IPS-18a (cell line): Measurements from ENCODE around the gene AKAP13.

ENCODE experiments used
- H3K27ac ChIP-seq: one replicate; pipeline ENCODE4 v1.5.1; 2013; ENCODE audit warnings: low read length
- H3K27me3 ChIP-seq: one replicate; pipeline ENCODE4 v1.6.1; 2013; ENCODE audit warnings: mild to moderate bottlenecking, low read length; ENCODE audit not compliant: control insufficient read depth, insufficient read depth
- H3K36me3 ChIP-seq: one replicate; pipeline ENCODE4 v1.6.1; 2013; ENCODE audit warnings: low read depth, low read length; ENCODE audit not compliant: control insufficient read depth
- H3K4me1 ChIP-seq: one replicate; pipeline ENCODE4 v1.6.1; 2013; ENCODE audit warnings: low read depth, low read length; ENCODE audit not compliant: control insufficient read depth
- H3K4me3 ChIP-seq: one replicate; pipeline ENCODE4 v1.5.1; 2013; ENCODE audit warnings: low read length
- H3K9ac ChIP-seq: one replicate; pipeline ENCODE4 v1.6.1; 2013; ENCODE audit warnings: mild to moderate bottlenecking, low read length, moderate library complexity
- H3K9me3 ChIP-seq: one replicate; pipeline ENCODE4 v1.6.1; 2013; ENCODE audit warnings: low read depth, low read length; ENCODE audit not compliant: control insufficient read depth

AKAP13 gene

DNA sequence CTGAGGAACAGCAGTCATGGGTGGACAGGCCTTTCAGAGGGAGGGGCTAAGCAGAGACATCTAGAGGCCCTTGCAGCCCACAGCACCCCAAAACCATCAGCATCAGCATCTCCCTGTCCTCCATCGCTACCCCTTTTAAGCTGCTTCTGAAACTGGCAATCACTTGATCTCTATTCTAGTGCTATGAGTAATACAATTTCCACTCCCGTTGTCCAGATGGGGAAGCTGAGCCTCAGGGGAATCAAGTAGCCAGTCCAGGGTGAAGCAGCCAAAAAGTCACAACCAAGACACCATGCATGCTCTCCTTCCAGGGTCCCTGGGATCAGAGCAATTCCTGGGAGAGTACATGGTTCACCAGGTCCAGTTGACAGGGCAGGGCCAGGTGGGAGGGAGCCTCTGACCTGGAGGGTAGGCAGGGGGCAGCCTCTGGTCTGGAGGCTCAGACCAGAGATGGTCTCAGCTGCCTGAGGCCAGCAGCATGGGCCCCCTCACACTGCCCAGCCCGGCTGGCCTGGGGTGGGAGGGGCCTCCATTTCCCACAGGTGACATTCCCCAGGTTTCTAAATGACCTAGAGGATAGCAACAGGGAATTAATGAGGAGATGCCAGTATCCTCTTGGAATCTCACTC is 384.4 kb downstream of the AKAP13 start:
- Histone ChIP-seq H3K4me1 (peaks cover 4% of the 10 kb centered on the region), H3K27ac (no peak overlapping the region), H3K9me3 (no peaks in the 10 kb centered on the region), H3K36me3 (peaks cover 11% of the 10 kb centered on the region), H3K9ac (no peak overlapping the region), H3K4me3 (no peak overlapping the region), H3K27me3 (no peaks in the 10 kb centered on the region)

DNA sequence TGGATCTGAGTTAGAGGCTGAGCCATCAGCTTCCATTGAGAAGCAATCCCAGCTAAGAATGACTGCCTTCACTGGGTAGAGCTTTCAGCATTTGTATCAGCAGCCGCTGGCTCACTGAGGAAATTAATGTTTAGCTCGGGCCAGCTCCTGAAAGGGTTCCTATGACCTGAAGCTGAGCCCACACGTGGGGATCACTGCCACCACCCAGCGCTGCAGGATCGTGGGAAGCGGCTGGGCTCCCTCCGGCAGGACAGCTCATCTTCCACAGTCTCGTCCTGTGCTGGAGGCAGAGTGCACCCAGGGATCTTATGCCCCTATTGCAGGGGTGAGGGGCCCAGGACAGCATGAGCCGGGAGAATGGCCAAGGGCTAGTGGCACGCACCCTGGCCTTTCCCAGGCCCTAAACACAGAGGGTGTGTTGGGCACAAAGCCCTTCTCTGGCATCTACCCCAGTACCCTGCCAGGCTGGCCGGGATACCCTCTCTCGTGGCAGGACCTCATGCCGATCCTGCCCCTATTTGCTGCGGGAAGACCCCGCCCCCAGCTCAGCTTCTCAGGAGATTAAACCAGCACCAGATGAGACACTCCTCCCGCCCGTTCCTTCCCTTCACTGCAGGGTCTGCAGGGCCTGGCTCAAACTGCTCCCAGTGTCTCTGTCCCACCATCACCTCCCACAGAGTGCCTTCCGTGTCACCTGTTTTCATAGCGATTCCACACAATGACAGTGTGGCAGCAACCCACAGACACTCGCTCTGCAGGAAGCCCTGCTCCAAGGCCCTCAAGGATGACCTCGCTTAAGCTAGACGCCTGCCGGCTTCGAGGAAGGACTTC is 385.8 kb downstream of the AKAP13 start:
- Histone ChIP-seq H3K36me3 (peaks cover 3% of the 10 kb centered on the region), H3K27ac (no peak overlapping the region), H3K4me3 (no peak overlapping the region), H3K9me3 (no peaks in the 10 kb centered on the region), H3K4me1 (peaks cover 4% of the 10 kb centered on the region), H3K27me3 (no peaks in the 10 kb centered on the region), H3K9ac (no peak overlapping the region)

DNA sequence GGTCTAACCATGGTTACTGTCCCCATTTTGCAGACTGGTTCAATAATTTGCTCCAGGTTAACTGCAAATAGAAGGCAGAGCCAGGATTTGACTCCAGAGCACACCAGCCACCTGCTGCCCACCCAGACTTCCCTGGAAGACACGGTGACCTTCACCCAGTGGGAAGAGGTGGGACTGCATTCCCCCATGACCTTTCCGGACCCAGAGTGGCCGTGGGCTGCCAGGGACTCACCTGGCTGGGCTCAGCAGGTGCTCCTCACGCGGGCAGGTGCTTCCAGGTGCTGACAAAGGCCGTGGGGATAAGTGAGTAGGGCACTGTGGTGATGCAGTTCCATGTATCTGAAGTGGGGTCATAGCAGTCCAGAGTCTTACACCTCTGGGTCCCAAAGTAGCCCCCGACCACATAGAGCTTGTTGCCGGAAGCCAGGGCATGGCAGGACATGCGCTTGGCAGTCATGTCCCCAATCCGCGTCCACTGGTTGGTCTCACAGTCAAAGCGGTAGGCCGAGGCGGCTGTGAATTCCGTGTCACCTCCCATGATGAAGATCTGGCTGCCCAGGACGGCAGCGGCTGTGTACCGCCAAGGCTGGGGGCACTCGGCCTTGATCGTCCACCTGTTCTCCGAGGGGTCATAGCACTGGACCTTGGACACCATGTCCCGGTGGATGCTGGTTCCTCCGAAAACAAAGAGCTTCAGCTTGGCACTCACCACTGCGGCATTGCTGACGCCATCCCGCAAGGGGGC is 387.6 kb downstream of the AKAP13 start:
- H3K4me3 ChIP-seq, result no peak overlapping the region
- peaks cover 3% of the 10 kb centered on the region for H3K36me3 ChIP-seq
- H3K27ac ChIP-seq, result no peak overlapping the region

DNA sequence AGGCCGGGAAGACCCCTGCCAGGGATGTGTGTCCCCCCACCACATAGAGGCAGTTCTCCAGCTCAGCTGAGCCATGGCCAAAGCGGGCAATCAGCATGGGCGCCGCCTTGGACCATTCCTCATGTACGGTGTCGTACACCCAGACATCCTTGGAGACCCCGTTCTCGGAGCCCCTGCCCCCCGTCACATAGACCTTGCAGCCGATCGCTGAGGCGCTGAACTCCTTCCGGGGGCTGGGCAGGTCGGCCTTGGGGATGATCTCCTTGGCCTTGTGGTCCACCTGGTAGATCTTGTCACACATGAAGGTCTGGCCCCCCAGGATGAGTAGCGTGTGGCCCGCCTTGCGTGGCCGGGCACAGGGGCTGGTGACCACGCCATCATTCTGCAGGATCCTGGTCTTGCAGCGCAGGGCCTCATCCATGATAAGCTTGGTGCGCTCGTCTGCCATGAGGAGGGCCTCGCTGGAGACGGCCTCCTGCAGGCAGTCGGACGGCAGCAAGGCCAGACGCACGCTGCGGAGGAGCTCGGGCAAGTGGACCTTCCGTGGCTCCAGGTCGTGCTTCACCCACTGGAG is 388.3 kb downstream of the AKAP13 start:
- Histone ChIP-seq H3K9ac (no peak overlapping the region), H3K36me3 (no peaks in the 10 kb centered on the region), H3K4me1 (peaks cover 4% of the 10 kb centered on the region), H3K27me3 (no peaks in the 10 kb centered on the region), H3K4me3 (no peak overlapping the region), H3K27ac (no peak overlapping the region), H3K9me3 (no peaks in the 10 kb centered on the region)

More for the DNA sequence above, 387.6 kb downstream of the AKAP13 start:
- no peaks in the 10 kb centered on the region for H3K27me3 ChIP-seq
- H3K4me1 ChIP-seq, result peaks cover 4% of the 10 kb centered on the region
- no peak overlapping the region for H3K9ac ChIP-seq
- H3K9me3 ChIP-seq, result no peaks in the 10 kb centered on the region

DNA sequence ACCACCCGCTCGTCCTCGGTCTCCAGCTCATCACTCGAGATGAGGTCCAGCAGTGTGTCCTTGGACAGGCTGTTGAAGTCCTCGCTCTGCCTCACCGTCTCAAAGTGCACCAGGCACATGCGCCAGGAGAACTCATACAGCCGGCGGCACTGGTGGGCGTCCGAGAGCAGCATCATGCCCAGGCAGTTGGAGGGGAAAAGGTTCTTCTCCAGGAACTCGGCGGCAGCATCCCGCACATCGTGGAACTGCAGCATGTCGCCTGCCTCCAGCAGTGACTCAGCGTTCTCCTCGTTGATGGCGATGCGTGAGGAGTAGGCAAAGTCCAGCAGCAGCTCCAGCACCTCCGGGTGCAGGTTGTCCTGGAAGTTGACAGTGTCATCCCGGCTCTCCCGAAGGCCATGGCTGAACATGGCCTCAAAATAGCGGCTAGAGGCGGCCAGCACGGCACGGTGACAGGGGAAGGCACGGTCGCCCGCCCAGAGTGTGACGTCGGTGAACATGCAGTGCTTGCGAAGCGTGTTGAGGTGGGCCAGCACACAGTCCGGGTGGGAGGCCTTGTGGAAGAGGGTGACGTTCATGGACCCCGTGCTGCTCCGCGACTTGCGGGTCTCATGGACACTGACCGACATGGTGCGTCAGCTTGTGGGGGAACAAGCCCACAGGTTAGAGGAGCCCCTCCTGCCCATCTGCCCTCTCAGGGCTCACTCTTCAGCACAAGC is 388.9 kb downstream of the AKAP13 start:
- Histone ChIP-seq H3K9ac (no peak overlapping the region), H3K4me3 (no peak overlapping the region), H3K27me3 (no peaks in the 10 kb centered on the region), H3K36me3 (no peaks in the 10 kb centered on the region), H3K27ac (no peak overlapping the region), H3K4me1 (peaks cover 4% of the 10 kb centered on the region), H3K9me3 (no peaks in the 10 kb centered on the region)

DNA sequence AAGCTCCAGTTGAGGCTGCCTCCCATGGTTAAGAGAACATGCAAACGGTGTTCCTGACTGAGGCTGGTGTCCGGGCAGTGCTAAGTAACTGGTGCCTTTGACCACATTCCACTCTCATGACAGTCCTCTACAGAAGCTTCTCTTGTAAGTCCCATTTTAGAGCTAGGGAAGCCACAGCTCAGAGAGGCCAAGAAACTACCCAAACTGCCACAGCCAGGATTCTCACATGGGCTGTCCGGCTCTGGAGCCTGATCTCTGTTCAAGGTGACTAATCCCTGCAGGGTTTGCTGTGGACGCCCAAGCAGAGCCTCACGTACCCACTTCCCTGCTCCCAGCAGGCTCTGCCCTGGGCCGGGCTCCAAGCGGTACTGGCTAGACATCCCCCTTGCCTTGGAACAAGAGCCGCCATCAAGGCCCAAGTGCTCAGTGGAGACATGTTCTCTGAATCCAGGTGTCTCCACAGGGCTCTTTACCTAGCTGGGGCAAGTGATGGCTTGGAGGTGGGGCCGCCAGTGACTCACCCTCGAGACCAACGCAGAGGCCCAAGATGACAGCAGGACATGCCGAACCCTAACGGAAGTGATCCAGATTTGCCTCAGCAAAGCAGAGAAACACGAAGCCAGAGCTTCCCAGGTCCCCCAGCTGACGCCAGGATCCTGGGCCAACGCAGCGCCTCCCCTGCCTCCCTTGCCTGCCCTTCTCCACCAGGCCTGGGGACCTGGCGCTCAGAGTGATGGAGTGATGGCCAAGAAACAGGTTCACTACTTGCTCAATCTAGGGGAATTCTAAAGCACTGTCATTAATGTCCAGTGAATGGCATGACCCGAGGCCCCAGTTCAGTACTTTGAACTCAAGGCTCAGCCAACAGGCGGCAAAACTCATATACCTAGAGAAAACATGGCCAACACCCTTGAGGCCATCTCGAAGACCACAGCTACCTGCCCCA is 390.0 kb downstream of the AKAP13 start:
- H3K9me3 ChIP-seq, result no peaks in the 10 kb centered on the region
- no peak overlapping the region for H3K9ac ChIP-seq
- H3K4me3 ChIP-seq, result no peak overlapping the region
- no peak overlapping the region for H3K27ac ChIP-seq
- no peaks in the 10 kb centered on the region for H3K36me3 ChIP-seq
- H3K27me3 ChIP-seq, result no peaks in the 10 kb centered on the region
- peaks cover 4% of the 10 kb centered on the region for H3K4me1 ChIP-seq

GRCh38 chr15:85771271-85771670 is 390.9 kb downstream of the AKAP13 start:
- Histone ChIP-seq H3K27me3 (no peaks in the 10 kb centered on the region), H3K9ac (no peak overlapping the region), H3K9me3 (no peaks in the 10 kb centered on the region), H3K4me1 (peaks cover 4% of the 10 kb centered on the region), H3K36me3 (no peaks in the 10 kb centered on the region), H3K27ac (no peak overlapping the region), H3K4me3 (no peak overlapping the region)

GRCh38 chr15:85771781-85772445 is 391.5 kb downstream of the AKAP13 start:
- H3K27me3 ChIP-seq, result no peaks in the 10 kb centered on the region
- H3K27ac ChIP-seq, result no peak overlapping the region

GRCh38 chr15:85772668-85773067 is 392.3 kb downstream of the AKAP13 start:
- Histone ChIP-seq H3K36me3 (no peaks in the 10 kb centered on the region), H3K27ac (no peak overlapping the region), H3K4me1 (no peaks in the 10 kb centered on the region)

More at GRCh38 chr15:85771781-85772445, 391.5 kb downstream of the AKAP13 start:
- H3K4me1 ChIP-seq, result no peaks in the 10 kb centered on the region
- no peak overlapping the region for H3K9ac ChIP-seq
- no peak overlapping the region for H3K4me3 ChIP-seq
- H3K36me3 ChIP-seq, result no peaks in the 10 kb centered on the region
- no peaks in the 10 kb centered on the region for H3K9me3 ChIP-seq

GRCh38 chr15:85773249-85773648 is 392.8 kb downstream of the AKAP13 start:
- H3K4me3 ChIP-seq, result no peak overlapping the region
- H3K9me3 ChIP-seq, result no peaks in the 10 kb centered on the region
- no peaks in the 10 kb centered on the region for H3K36me3 ChIP-seq
- H3K9ac ChIP-seq, result no peak overlapping the region
- no peaks in the 10 kb centered on the region for H3K4me1 ChIP-seq
- no peak overlapping the region for H3K27ac ChIP-seq
- H3K27me3 ChIP-seq, result no peaks in the 10 kb centered on the region

More at GRCh38 chr15:85772668-85773067, 392.3 kb downstream of the AKAP13 start:
- Histone ChIP-seq H3K27me3 (no peaks in the 10 kb centered on the region), H3K9me3 (no peaks in the 10 kb centered on the region), H3K9ac (no peak overlapping the region), H3K4me3 (no peak overlapping the region)
